ENCODE results near the gene C12orf57. TPM values are rescaled to one million over a fixed set of nuclear protein-coding genes. Genes with fewer than 3 reads are reported as not detected.

C12orf57 gene
- total and polyA plus RNA-seq, 2 of the 8 experiments (the other 6 are each of a cell fraction or from before 2014, with no cell fraction given), result 174 to 993 TPM

GRCh38 chr12:6962285-6963015, 18.6 kb downstream of the C12orf57 start (continued):
- TF ChIP-seq CHD7 (IDR thresholded peaks at IDR 0.05; ENCODE audit: insufficient replicate concordance, low read length) (no peak), CEBPB (IDR thresholded peaks at IDR 0.05; ENCODE audit: low read depth, low read length) (peak; percentile 76), TEAD4 (IDR thresholded peaks at IDR 0.05; ENCODE audit: low read depth, low read length) (no peak), SAP30 (IDR thresholded peaks at IDR 0.05; ENCODE audit: insufficient read depth, insufficient replicate concordance, low read length) (peak; percentile 15), CREB1 (IDR thresholded peaks at IDR 0.05) (no peak)
- TF ChIP-seq, protein P1, sequence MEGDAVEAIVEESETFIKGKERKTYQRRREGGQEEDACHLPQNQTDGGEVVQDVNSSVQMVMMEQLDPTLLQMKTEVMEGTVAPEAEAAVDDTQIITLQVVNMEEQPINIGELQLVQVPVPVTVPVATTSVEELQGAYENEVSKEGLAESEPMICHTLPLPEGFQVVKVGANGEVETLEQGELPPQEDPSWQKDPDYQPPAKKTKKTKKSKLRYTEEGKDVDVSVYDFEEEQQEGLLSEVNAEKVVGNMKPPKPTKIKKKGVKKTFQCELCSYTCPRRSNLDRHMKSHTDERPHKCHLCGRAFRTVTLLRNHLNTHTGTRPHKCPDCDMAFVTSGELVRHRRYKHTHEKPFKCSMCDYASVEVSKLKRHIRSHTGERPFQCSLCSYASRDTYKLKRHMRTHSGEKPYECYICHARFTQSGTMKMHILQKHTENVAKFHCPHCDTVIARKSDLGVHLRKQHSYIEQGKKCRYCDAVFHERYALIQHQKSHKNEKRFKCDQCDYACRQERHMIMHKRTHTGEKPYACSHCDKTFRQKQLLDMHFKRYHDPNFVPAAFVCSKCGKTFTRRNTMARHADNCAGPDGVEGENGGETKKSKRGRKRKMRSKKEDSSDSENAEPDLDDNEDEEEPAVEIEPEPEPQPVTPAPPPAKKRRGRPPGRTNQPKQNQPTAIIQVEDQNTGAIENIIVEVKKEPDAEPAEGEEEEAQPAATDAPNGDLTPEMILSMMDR (IDR thresholded peaks at IDR 0.05; ENCODE audit: control extremely low read depth in 1 of 3, insufficient read depth in 1 of 3, low read depth in 1 of 3, low read length in 3 of 3), result peak in 1 of 3 experiments; percentile 7; a peak in 1 of 4 replicates

All from H1 (cell line).